C4-2B (cell line): ENCODE results near the gene CARMIL1.

ENCODE experiments used
- ZFX ChIP-seq: fragments of 450-650 bp; IDR thresholded peaks from 2 replicates; pipeline ENCODE4 v1.6.1; 2017
- TF ChIP-seq, protein P1 (sequence below): fragments of 450-650 bp; conservative IDR thresholded peaks from 2 replicates; pipeline ENCODE4 v1.5.1; 2017; ENCODE audit warnings: mild to moderate bottlenecking

DNA sequence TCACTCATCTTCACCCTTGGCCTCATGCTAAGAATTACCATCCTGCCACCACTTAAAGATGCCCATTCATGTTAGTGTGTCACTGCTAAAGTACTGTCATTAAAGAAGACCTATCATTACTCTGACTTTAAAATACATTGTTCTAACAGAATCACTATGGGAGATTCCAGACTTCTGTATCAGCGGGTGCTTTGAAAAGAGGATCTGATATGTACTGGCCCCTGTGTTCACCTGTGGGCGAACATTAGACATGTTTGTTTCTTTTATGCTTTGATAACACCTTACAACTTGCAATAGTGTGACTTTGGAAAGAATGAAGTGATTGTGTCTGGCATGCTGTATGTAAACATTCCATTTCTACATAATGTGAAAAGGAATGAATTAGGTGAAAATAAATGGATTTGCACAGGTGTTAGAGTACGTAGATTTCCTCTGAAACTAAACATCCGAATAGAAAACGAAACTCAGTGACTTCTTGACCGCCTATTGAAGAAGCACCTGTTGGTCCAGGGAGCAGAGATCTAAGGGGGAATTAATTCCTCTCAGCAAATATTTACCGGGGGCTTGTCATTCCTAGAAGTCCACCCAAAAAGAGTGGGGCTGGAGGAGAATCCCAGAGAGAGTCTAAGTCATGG lies 132.3 kb downstream of the CARMIL1 start:
- TF ChIP-seq, protein P1, sequence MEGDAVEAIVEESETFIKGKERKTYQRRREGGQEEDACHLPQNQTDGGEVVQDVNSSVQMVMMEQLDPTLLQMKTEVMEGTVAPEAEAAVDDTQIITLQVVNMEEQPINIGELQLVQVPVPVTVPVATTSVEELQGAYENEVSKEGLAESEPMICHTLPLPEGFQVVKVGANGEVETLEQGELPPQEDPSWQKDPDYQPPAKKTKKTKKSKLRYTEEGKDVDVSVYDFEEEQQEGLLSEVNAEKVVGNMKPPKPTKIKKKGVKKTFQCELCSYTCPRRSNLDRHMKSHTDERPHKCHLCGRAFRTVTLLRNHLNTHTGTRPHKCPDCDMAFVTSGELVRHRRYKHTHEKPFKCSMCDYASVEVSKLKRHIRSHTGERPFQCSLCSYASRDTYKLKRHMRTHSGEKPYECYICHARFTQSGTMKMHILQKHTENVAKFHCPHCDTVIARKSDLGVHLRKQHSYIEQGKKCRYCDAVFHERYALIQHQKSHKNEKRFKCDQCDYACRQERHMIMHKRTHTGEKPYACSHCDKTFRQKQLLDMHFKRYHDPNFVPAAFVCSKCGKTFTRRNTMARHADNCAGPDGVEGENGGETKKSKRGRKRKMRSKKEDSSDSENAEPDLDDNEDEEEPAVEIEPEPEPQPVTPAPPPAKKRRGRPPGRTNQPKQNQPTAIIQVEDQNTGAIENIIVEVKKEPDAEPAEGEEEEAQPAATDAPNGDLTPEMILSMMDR, result no peak
- TF ChIP-seq ZFX, result no peak
